GM19468 (cell line): ENCODE data around the gene HSD17B2.

Experiments used
- ATAC-seq: cut with Tn5 transposase; IDR thresholded peaks from one replicate; pipeline ENCODE4 v1.9.1; 2021; ENCODE audit warnings: mild to moderate bottlenecking, moderate library complexity, moderate number of reproducible peaks; ENCODE audit not compliant: unreplicated experiment; ENCODE audit errors: extremely low read depth

Gene HSD17B2

DNA sequence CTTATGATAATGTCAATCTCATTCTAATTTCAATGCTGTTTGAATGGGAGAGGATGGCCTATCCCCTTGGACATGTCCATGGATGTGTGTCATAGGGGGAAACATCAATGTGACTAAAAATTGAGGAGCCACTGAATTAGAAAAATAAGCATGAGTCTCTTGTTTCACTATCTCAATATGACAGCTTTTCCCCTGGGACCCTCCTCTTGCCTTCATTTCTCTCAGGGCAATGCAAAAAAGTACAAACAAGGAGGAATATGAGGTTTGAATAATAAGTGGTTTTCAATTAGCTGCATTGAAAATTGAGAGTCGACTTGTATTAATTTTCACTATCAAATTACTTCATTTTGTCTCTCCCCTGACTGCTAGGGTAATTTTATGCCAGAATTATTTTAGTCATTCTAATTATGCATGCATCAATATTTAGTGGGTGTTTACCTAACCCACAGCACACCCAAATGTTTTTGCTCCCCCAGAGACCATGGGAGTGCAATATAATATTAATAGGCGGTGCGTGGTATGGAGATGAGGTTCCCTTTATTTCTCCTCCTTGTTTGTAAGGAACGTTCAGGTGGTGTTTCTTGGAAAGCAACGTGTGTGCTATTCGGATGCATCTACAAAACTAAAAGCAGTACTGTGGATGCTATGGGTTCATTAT is 17.0 kb upstream of the HSD17B2 start:
- no peak for ATAC-seq

DNA sequence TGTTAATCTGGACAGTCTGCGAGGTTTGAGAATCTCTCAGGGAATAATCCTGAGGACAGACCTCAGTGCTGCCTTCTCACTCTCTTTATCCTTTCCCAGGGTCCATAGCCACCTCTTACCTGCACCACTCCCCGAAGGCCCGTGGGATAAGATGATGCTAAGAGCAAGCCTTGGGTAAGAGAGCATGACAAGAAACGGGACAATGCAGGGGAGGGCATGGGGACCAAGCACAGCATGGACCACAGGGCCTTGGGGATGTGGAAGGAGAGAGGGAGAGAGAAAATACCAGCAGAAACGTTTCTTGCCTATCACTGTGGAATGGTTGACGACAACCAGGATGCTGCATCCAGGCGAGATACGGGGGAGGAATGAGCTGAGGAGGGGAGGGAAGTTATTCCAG is 15.5 kb upstream of the HSD17B2 start:
- no peak for ATAC-seq

DNA sequence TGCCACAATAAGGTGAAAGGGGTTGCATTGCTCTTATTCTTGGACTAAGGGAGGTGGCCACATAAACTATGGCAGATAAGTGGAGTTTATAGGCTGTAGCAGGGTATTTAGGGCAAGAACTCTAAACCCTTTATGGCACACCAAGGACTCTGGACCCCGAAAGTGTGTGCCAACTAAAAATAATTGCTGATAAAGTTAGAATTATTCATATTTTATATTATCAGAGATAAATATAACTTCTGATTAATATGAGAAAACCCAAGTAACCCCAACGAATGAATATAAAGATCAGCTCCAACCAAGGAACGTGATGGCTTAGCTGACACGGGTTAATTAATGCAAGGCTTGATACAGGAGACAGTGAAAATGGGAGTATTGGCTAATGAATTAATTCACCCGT is 15.0 kb upstream of the HSD17B2 start:
- ATAC-seq, result no peak

DNA sequence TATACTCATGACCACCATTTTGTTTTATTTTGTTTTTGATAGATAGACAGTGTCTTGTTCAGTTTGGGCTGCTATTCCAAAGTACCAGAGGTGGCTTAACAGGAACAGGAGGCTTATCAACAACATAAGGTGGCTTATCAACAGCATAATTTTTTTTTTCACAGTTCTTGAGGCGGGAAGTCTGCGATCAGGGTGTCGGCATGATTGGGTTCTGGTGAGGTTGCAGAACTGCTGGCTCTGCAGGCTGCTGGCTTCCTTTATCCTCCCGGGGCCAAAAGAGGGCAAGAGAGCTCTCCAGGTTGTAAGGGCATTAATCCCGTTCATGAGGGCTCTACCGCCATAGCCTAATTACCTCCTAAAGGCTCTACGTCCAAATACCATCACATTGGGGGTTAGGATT is 11.8 kb upstream of the HSD17B2 start:
- ATAC-seq, result no peak

DNA sequence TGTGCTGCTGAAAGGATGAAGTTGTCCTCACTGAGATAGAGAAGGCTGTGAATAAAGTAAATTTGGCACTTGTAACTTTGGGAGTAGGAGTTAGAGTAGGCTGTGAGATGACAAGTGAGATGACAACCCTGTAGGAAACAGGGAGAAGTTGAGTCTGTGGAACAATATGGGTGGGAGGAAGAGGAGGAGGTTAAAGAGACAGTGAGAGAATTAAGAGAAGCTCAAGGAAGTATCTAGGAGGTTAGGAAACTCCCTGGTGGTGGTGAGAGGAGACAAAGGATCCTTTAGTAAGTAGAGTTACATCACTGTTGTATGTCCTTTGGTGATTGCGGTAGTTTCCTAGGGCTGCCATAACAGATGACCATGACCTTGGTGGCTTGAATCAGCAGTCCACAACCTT is 10.7 kb upstream of the HSD17B2 start:
- ATAC-seq, result no peak

DNA sequence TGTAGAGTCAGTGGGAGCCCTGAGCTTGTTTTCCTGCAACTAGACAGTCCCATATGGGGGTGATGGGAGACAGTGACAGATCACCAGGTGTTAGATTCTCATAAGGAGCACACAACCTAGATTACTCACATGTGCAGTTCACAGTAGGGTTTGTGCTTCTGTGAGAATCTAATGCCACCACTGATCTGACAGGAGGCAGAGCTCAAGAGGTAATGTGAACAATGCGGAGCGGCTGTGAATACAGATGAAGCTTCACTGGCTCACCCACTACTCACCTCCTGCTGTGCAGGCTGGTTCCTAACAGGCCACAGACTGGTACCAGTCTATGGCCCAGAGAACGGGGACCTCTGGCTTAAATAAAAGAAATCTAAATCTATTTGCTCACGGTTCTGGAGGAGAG is 10.2 kb upstream of the HSD17B2 start:
- ATAC-seq, result no peak

DNA sequence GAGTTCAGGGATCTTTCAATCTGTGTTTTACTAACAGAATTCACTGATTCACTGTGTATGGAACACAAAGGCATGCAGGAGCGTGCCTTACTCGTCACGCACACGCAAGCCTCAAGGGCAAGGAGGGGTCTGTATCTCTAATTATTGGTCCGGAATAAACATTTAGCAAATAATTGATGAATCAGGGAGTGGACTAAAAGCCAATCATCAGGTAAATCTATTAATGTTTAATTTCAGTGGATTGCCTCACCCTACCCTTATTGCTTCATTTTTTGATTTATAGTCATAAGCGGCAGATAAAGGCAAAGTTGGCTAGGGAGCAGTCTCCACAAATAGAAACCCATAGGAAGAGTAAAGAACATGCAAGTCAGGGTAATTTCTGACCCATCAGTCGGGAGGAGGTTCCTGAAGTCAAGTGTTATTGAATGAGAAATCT is 7.4 kb upstream of the HSD17B2 start:
- ATAC-seq, result no peak

DNA sequence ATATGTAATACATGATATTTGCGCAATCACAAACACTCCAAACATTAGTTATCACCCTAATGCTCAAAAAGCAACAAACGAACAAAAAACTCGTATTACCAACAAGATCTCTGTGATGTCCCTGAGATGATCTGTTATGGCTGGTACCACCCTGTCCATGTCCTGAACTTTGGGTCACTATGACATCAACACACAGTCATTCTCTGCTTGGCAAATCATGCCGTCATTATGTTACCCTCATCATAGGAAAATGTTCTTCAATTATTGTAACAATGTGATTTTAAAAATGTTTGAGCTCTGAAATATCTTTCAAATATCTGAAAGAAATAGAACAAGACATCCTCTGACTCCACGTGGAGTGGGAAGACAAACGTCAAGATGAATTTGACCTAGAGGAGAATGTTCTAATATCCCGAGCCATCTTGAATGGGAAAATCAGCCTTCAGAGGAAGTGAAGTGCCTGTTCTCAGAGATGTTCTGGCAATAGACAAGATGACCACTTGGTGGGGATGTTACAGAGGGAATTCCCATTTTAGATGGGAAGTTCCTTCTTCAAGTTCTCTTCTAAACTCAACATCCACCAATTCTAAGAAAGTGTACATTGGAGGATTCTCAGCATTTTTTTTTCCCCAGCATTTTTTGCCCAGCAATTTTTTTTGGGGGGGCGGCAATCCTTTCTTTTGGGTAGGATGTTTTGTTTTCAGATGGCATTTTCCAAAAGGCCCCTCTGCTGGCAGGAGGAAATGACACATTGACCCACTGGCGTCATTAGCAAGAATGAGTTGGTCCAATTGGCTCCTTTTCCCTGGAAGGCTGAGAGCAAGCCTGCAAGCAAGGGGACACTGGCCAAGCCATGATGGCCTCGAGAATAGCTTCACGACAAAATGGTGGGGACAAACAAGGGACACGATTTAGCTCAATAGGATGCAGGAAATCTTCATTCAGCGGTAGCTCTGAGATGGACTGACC is 3.7 kb upstream of the HSD17B2 start:
- no peak for ATAC-seq

DNA sequence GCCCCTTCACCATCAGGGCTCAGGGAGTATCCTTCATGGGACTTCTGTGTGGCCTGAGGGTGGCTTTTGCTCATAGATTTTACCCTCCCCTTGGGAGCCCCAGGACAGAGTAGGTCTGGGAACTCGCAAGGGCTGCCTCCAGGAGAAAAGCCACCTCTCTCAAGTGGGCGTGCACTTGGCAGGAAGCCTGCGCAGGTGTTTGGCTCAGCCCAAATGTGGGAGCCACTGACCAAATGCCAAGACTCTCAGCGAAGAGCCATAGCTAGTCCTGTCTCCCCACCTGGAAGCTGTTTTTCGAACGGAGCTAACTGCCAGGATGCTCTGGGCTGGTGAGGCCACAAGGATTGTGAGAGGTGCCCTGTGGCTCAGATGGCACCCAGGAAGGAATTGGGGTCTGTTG is 2.0 kb upstream of the HSD17B2 start:
- ATAC-seq, result no peak

DNA sequence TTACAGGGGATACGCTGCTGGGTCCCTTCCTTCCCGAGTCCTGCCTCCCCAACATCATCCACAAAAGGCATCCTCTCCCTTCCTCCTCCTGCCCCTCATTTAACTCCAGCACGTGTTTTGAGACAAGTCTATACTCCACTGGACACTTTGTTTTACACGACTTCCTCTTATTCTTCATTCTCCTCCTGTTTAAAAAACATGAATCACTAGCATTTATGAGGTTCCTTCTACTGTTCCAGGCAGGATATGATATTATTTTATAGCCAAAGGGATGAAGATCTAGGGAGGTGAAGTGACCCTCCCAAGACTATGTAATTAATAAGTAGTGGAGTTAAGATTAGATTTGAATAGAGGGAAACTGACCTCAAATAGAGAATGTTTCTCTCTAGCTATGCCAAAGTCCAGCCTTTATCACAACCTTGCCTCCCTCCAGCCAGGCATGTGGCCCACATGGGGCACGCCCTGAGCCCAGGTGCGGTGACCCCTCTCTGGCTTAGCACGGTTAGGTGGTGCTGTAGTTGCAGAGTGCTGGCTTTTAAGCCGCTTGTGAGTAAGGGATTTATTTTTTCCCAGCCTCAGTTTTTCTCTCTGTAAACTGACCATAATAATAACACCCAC is 1.3 kb upstream of the HSD17B2 start:
- ATAC-seq, result no peak

DNA sequence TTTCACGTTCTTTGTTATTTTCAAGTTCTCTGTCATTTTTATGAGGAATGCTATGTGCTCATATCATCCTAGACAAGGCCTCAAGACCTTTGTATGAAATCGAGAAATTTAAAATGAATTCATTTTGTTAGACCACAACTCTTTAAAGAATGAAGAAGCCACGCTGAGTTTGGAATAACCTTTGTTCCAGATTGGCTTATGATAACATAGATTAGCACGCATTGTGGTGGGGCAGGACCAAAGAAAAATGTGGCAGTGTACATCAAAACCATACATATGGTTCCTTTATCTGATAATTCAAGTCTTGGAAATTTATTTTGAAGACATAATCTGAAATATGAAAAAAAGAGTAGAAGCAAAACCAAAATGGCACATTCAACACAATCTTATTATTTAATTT is 2.2 kb downstream of the HSD17B2 start:
- no peak for ATAC-seq

DNA sequence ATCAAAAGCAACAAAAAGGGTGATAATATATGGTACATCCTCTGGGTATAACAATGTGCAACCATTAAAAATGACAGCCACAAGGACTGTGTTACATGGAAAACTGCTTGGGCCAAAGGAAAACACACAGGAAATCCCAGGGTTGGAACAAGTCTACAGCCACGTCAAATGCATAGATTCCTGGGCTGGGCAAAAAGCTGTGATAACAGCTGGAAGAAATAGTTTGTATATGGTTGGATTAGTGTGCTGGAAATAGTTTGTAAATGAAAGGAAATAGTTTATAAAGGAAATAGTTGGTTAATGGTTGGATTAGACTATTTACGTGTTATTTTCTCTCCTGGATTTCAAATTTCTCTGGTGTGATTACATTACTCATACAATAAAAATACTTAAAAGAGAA is 2.6 kb downstream of the HSD17B2 start:
- ATAC-seq, result no peak

DNA sequence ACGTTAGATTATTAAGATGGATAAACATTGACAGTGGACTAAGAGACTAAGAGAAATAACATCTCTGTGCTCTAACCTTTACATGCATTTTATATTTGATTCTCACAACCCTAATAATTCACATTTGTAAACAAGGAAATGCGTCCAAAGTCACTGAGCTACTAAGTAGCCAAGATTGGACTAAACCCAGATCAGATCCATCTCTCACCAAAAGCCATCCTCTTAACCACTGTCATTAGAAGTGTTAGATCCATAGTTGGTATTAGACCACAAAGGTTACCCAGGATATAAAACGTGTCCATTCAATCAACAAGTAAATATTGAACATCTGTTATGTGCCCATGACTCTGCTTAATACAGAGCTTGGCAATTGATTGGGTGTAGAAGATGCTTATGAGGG is 5.2 kb downstream of the HSD17B2 start:
- no peak for ATAC-seq

DNA sequence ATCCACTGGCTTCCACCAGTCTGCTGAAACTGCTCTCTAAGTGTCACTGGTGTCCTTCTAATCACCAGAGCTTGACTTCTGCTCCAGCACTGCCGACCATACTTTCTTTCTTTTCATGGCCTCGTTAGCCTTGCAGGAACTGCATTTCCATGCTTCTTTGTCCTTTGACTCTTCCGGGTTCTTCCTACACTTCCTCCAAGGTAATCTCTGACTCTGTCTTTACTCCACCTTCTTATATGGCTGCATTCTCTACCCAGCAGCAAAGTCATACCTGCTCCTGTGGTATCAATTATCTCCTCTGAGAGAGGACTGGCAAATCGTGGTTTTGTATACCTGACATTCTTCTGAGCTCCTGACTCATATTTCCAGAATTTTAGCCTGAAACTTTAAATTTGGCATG is 6.5 kb downstream of the HSD17B2 start:
- no peak for ATAC-seq

DNA sequence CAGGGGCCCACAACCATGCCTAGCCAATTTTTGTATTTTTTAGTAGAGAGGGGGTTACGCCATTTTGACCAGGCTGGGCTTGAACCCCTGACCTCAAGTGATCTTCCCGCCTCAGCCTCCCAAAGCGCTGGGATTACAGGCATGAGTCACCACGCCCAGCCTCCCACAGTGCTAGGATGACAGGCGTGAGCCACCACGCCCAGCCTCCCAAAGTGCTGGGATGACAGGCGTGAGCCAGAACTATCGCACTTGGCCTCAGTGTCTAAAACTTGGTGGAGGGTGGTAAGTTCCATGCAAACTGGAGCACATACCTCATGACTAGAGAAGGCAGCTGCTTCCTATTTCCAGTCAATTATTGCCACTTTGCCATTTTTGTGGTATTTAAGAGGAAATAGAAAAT is 7.1 kb downstream of the HSD17B2 start:
- ATAC-seq, result no peak

DNA sequence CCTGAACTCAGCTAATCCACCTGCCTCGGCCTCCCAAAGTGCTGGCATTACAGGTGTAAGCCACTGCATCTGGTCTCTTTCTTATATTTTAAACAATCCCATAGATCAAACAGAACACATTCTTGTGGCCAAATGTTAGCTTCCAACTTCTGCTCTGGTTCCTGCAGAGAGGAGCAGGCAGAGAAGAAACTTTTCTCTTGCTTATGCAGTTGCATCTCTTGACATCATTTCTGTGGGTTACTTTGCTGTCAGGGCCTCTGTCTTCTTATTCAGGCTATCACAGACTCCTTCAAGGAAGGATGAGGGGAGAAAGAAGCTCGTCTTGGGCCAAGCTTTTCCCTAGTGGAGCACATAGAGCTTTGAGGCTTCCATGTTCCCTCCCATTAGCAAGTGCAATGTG is 7.8 kb downstream of the HSD17B2 start:
- no peak for ATAC-seq

DNA sequence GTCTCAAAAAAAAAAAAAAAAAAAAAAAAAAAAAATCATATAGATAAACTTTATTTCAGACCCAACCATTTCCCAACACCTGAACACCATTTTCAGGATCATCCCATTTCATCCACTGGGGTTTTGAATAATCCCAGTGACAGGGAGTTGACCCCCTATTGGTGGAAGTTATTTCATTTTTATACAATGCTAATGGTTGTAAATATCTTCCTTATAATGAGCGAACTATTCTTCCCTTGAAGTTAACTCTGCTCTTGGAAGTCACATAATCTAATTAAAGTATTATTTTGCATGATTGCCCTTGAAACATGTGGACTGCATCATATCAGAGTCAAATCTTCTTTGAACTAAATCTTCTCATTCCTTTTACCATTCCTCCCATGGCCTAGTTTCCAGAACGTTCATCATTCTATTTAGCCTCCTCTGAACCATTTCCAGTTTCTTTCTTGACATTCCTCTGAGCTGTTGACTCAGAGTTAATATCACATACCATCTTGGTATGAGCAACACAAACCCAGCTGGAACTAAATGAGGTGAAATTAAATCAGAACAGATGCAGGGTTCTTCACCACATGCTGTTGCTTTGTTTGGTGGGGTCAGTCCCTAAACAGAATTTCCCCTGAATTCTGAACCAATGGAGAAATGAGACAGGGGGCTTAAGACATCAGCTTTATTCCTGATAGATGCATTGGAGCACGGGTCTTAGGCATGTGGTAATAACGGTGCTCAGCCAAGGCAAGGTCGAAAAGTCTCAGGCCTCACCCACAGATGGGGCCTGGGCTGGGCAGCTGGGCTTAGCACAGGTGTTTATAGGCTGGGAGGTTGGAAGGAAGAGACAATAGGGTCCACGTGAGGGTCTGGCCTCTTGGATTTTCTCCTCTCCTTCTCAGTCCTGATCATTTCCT is 8.9 kb downstream of the HSD17B2 start:
- ATAC-seq, result no peak

DNA sequence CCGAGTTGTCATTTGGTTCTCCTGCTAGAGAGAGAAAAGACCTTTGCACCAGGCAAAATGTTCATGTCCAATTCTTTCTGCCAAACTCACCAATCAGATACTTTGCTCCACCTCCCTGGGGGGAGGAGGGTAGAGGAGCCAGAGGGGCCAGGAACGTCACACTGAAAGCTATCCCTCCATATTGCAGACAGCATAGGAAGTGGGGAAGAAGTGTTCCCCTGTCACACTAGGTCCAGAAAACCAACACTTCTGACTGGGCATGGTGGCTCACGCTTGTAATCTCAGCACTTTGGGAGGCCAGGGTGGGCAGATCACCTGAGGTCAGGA is 9.5 kb downstream of the HSD17B2 start:
- ATAC-seq, result no peak

DNA sequence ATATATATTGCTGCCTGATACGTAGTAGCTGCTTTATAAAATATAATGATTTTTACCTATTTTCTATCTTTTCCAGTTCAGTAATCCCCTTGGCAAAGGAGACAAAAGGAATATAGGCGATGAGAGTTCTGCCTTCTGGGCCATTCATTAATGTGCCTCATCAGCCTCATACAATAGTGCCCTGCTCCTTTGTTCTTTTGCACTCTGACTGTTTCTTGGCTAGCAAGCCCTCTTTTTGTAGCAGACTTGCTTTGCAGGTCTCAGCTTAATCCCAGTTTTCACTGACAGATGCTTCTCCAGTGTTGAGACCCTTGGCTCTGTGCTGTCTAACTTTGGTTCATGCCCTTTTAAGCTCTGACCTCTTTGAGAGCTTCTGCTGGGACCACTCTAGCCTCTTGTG is 10.4 kb downstream of the HSD17B2 start:
- no peak for ATAC-seq

DNA sequence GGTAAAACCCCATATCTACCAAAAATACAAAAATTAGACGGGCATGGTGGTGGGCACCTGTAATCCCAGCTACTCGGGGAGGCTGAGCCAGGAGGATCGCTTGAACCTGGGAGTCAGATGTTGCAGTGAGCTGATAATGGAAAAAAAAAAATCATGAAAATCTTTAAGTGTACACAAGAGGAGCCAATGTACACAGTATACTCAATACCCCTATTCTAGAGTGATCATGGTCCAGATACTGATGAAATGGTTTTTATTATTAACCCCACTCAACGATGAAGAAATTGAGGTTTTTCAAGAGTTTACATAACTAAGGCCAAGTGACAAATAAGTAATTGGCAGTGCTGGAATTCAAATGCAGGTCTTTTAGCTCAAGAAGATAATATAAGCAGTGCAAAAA is 11.5 kb downstream of the HSD17B2 start:
- ATAC-seq, result no peak
